HG02571 (cell line): ENCODE results near the gene LIMA1.
"Not testable (repeated sequence)": the region's sequence is repeated elsewhere in the genome, so short reads cannot be mapped to it uniquely, and the experiment has no call there.

Source experiments
- ATAC-seq: cut with Tn5 transposase; IDR thresholded peaks from one replicate; pipeline ENCODE4 v1.9.1; 2021; ENCODE audit warnings: mild to moderate bottlenecking, moderate library complexity; ENCODE audit not compliant: unreplicated experiment

The LIMA1 gene

DNA sequence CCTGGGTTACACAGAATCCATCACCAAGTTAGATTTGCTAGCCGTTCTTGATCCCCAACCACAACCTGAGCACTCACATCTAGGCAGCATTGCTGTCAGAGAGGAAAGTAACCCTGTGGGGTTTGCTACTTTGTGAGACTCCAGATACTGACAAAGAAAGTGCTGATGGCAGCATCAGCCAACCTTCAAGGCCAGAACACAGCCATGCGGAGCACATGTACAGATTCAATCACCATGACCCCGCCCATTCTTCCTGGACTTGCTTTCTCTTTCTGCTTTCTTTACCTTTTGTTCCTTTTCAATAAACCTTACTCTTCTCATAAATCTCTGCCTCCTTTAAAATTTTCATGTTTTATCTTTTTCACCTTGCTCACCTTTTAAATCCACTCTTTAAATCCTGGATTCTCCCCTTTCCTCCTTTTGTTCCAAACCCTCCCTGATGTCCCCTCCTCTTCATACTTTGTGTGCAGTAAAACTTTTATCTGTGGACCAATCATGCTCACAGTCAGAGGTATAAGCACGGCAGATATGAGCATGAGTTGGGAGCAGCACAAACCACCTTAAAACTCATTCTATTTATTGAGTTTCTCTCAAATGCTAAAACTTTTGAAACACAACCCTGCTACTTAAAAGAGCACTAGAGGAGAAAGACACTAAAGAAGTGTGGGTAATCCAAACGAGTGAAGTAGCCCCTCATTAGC lies 94.3 kb downstream of the LIMA1 start:
- no peak for ATAC-seq

- ATAC-seq = no peak
These were observed 95.0 kb downstream of the LIMA1 start for GRCh38 chr12:50188241-50188781.

DNA sequence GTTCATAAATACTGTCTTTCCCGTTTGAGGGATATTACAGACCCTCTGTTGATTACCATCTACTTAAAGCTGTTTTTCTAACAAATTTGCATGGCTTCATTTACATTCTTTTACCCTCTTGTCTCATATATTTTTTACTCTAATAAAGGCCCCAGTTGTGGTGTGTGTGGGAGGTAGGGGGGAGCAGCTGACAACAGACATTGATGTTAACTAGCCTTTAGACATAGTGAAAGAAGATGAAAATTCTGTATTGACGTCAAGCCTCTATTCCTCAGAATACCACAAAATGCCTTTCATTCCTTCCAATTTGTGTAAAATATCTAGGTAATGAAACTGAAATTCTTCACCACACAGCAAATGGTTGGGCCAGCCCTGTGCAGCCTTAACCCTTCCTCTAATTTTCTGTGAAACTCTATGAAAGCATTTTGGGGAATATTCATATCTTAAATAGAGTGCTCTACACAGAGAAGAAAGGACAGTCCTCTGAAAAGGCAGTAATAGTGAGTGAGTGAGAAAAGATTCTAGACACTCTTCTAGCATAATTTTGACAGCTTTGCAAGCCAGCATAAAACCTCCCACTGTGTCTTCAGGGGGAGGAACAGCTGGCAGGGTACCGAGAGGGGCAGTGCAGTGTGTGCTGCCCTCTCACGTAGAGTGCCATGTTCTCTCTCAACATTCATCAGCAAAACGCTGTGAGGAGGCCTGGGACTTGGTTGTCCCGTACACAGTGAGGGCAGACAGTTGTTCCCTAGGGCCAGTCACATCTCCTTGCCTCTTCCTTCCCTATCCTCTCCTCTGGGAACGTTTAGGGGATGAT lies 96.0 kb downstream of the LIMA1 start:
- ATAC-seq = no peak

DNA sequence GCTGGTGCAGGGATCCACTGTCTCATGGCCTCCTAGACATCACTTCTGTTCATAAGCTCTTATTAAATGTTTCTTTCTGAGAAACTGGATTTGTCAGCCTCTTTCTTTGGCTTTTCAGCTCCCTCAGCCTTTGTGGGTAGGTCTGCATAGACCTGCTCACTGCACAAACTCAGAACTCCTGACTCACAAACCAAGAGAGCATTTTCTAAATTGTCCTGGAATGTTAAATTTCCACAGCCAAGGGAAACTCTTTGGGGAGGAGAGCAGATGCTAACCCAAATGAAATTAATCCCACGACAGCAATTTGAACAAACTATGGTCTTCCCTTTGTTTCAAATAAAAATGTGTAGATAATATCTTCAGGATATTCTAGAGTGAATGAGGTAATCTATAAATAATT lies 96.6 kb downstream of the LIMA1 start:
- ATAC-seq = no peak

GRCh38 chr12:50185970-50186663 lies 97.2 kb downstream of the LIMA1 start:
- no peak for ATAC-seq

- no peak for ATAC-seq
These were observed 97.9 kb downstream of the LIMA1 start for GRCh38 chr12:50185301-50185895.

DNA sequence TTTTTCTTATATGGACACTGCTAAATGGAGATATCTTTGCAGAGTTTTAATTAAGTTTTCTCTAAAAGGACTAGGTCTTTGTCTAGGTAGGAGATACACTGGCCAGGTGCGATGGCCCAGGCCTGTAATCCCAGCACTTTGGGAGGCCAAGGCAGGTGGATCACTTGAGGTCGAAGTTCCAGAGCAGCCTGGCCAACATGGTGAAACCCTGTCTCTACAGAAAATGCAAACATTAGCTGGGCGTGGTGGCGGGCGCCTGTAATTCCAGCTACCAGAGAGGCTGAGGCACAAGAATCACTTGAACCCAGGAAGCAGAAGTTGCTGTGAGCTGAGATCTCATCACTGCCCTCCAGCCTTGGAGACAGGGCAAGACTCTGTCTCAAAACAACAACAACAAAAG lies 99.1 kb downstream of the LIMA1 start:
- ATAC-seq = no peak

- no peak for ATAC-seq
These were observed 100.9 kb downstream of the LIMA1 start for GRCh38 chr12:50182461-50182860.

DNA sequence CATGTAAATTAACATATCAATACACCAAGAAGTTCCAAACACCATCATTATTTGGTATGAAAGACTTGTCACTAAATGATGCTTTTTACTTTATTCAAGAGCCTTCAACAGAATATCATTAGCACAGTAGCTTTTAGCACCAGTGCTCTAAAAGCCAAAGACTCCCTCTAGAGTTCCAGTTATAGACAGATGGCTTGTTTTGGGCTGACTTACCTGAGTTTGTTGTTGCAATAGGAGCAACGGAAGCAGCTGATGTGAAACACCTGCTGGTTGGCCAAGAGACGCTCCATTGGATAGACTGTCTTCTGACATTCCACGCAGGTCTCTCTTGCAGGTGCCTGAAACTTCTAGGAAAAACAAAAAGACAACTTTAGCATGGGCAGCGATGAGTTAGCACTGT lies 101.6 kb downstream of the LIMA1 start:
- no peak for ATAC-seq

DNA sequence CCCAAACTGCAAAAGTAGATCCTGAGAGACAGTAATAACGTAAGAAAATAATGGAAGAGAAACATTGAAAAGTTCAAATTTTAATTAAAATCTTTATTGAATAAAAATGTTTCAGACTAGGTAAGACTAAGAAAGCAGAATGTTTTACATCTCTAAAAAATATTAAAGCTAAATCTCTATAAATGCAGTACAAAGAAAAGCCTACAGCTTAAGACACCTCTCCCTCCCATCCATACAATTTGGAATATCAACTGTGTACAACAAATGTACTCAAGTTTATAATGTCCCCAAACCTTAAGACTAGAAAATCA lies 107.6 kb downstream of the LIMA1 start:
- ATAC-seq = no peak

DNA sequence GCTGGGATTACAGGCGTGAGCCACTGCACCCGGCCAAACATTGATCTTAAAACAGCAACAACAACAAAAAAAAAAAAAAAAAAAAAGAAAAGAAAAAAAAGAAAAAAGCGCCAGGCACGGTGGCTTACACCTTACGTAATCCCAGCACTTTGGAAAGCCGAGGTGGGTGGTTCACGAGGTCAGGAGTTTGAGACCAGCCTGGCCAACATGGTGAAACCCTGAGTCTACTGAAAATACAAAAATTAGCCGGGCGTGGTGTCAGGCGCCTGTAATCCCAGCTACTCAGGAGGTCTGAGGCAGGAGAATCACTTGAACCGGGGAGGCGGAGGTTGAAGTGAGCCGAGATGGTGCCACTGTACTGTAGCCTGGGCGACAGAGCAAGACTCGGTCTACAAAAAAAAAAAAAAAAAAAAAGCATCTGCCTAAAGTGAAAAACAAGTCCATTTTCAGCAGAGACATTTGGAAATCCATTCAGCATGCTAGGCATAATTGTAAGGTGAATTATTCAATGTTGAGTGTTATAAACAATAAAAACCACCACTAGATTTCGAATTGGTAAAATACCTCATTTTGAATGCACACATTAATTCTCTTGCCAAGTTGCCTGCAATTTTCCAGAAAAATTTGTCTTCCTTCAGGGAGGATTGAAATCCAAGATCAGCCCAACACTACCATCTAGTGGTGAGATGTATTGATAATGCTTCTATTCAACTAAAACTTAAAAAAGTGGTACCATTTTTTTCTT lies 108.2 kb downstream of the LIMA1 start:
- ATAC-seq = no peak

DNA sequence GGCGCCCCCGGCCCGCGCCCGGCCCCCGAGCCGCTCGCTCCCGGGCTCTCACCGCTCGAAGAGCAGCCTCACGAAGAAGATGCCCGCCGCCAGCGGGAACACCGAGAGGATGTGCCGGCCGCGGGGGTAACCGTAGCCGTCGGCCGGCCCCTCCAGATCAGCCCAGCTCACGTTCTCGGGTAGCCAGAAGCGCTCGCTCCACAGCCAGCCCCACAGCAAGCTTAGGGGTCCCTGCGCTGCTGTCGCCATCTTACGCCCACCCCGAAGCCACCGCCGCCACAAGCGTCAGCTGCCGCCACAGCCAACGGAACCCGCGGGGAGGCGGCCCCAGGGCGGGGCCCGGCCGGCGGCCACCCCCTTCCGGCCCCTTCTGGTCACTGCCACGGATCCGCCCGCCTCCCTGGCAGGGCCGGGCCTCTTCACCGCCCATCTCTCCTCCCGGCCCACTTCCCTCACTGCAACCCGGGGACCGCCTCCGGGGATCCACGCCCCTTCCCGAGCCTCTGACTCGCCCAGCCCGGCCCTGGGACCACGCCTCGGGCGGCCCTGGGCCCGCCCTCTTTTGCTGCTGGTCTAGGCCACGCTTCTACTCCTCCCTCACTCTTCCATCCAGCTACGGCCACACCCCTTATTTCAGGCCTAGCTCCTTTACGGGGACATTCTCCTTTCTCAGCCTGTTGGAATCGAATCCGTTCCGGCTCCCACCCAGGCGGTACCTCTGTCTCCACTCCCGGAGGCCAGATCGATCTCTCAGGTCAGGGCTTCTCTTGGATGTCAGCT lies 116.1 kb downstream of the LIMA1 start, which contains the start of gene CERS5:
Gene CERS5 (minus strand): TSS at position 321 of the 780 bp plus-strand sequence. CDS start 72 bp downstream, at position 249.
- ATAC-seq = peak; percentile 95

GRCh38 chr12:50166799-50167048 lies 116.6 kb downstream of the LIMA1 start:
- ATAC-seq = peak; percentile 36

GRCh38 chr12:50164963-50165362 lies 118.4 kb downstream of the LIMA1 start:
- no peak for ATAC-seq

DNA sequence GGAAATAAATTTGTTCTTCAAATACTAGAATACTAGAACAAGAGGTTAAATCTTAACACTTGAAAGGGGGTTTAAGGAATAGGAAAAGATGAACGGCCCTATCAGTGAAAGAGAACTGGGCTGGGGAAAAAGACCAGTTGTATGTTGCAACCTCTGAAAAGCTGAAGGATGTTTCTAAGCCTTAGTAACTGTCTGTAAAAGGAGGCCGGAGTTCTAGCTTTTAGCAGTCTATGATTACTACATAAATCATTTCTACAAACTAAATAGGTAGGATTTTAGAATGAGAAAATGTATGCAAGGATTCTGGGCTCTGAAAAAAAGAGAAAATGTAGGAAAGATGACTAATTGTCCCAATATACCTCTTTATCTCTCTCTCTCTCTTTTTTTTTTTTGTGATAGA lies 121.1 kb downstream of the LIMA1 start:
- ATAC-seq = no peak

DNA sequence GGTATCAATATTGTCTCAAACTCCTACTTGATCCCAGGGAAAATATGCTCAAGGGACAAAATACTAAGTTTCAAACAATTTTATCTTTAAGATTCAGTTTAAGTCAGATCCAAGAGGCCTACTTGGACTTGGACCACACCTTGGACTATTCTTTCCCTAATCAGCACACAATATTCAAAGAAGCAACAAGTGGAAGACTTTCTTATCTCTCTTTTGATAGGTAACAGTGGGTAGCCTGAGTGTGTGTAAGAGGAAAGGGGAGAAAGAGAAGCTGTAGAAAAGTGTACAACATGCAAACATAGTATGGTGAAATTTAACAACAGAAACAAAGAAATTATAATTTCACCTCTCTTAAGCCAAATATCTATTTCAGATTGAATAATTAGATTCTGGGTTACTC lies 122.7 kb downstream of the LIMA1 start:
- ATAC-seq = no peak

DNA sequence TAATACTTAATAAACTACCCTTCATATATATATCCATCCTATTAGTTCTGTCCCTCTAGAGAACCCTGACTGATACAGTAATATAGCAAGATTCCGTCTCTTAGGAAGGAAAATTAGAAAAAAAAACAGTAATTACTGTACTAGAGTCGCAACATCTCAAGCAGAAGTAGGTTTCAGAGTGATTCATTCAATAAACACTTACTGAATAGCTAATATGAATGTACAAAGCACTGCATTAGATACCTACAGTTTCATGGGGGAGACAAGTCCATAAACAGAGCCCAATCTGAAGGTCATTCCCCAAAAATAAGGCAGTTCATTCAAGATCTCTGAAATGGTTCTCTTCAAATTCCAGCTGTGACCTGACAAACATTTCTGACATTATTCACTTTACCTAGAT lies 126.1 kb downstream of the LIMA1 start:
- ATAC-seq = no peak

DNA sequence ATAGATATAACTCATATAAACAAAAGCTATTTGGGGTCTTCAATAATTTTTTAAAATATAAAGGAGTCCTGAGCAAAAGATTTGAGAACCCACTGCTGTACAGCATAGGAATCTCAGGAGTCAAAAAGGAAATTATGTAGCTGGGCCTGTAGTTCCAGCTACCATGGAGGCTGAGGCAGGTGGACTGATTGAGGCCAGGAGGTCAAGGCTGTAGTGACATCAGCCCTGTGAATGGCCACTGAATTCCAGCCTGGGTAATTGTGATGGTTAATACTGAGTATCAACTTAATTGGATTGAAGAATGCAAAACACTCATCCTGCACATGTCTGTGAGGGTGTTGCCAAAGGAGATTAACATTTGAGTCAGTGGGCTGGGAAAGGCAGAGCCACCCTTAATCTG lies 126.7 kb downstream of the LIMA1 start:
- no peak for ATAC-seq

- ATAC-seq = not testable (repeated sequence)
These were observed 128.4 kb downstream of the LIMA1 start for GRCh38 chr12:50154947-50155346.
